Activated naive CD8-positive, alpha-beta T cell treated with anti-CD3 and anti-CD28 coated beads, Interleukin-2, amount 50 U/mL, for 16 hours (primary cell): Measurements from ENCODE around the gene TRO.

Experiments used
- DNase-seq: peaks from one replicate; pipeline ENCODE4 v3.0.0-alpha.2; 2020; ENCODE audit warnings: low read depth, low spot score

Gene TRO

GRCh38 chrX:54920610-54921426, at the start of gene TRO:
TRO (plus strand) TSS chrX:54920824; CDS start chrX:54922247, 1,423 bp downstream.
- no peak for DNase-seq

GRCh38 chrX:54885740-54886139, 34.9 kb upstream of the TRO start:
- DNase-seq: no peak

- no peak for DNase-seq
Measured at GRCh38 chrX:54891573-54891972, 29.1 kb upstream of the TRO start.

GRCh38 chrX:54894159-54894558, 26.5 kb upstream of the TRO start:
- DNase-seq: no peak

GRCh38 chrX:54909941-54910340, 10.7 kb upstream of the TRO start:
- no peak for DNase-seq

GRCh38 chrX:54921427-54922021, 900 bp downstream of the TRO start:
- DNase-seq: peak; percentile 6

GRCh38 chrX:54922547-54922946, 1.9 kb downstream of the TRO start:
- DNase-seq: no peak

- DNase-seq: no peak
Measured at GRCh38 chrX:54923376-54923775, 2.8 kb downstream of the TRO start.

GRCh38 chrX:54926978-54927377, 6.4 kb downstream of the TRO start:
- DNase-seq: no peak

GRCh38 chrX:54928876-54929275, 8.3 kb downstream of the TRO start:
- no peak for DNase-seq

- DNase-seq: no peak
Measured at GRCh38 chrX:54930291-54931049, 9.8 kb downstream of the TRO start.

- no peak for DNase-seq
Measured at GRCh38 chrX:54931107-54931506, 10.5 kb downstream of the TRO start.

GRCh38 chrX:54933150-54933826, 12.7 kb downstream of the TRO start:
- DNase-seq: no peak

- no peak for DNase-seq
Measured at GRCh38 chrX:54934058-54934457, 13.4 kb downstream of the TRO start.

- DNase-seq: no peak
Measured at GRCh38 chrX:54934890-54935289, 14.3 kb downstream of the TRO start.

- DNase-seq: no peak
Measured at GRCh38 chrX:54935306-54935705, 14.7 kb downstream of the TRO start.

- no peak for DNase-seq
Measured at GRCh38 chrX:54937416-54937815, 16.8 kb downstream of the TRO start.

GRCh38 chrX:54944816-54945215, 24.2 kb downstream of the TRO start:
- DNase-seq: no peak

- DNase-seq: no peak
Measured at GRCh38 chrX:54945224-54945623, 24.6 kb downstream of the TRO start.

- DNase-seq: no peak
Measured at GRCh38 chrX:54950730-54951375, 30.2 kb downstream of the TRO start.

GRCh38 chrX:54961750-54962149, 41.1 kb downstream of the TRO start:
- no peak for DNase-seq
